DND-41 (cell line): ENCODE measurements around the gene AFF3.

Experiments
- ATAC-seq: fragments of 200-7000 bp; cut with Tn5 transposase; 3 replicates; pipeline ENCODE4 v1.9.1; 2021; ENCODE audit warnings: low read depth; ENCODE audit not compliant: insufficient read depth
- DNase-seq: peaks from one replicate; pipeline ENCODE4 v3.0.0-alpha.2; 2020
- H2AFZ ChIP-seq: 2 replicates; pipeline ENCODE4 v1.6.0; 2012; ENCODE audit warnings: low read depth, low read length
- H3K27ac ChIP-seq: 2 replicates; pipeline ENCODE4 v1.5.1; 2012; ENCODE audit warnings: low read length, inconsistent platforms
- H3K27me3 ChIP-seq: fragments of 200-600 bp; sonication (generic); 2 replicates; pipeline ENCODE4 v1.6.0; 2012; ENCODE audit warnings: low read length, mild to moderate bottlenecking, inconsistent platforms; ENCODE audit not compliant: insufficient read depth, poor library complexity
- H3K36me3 ChIP-seq: 2 replicates; pipeline ENCODE4 v1.5.1; 2012; ENCODE audit warnings: low read length, inconsistent platforms; ENCODE audit not compliant: insufficient read depth
- H3K4me1 ChIP-seq: 2 replicates; pipeline ENCODE4 v1.5.1; 2012; ENCODE audit warnings: mild to moderate bottlenecking, low read length; ENCODE audit not compliant: insufficient read depth
- H3K4me2 ChIP-seq: 2 replicates; pipeline ENCODE4 v1.6.0; 2012; ENCODE audit warnings: mild to moderate bottlenecking, moderate library complexity, low read length, inconsistent platforms; ENCODE audit not compliant: insufficient read depth
- H3K4me3 ChIP-seq, 2 experiments: fragments of 200-600 bp in 1 of 2; shearing (Covaris generic) in 1 of 2; 2 replicates each; pipeline ENCODE4 v1.5.1; 2012 to 2016; ENCODE audit warnings: inconsistent platforms in 2 of 2, low read length in 2 of 2, mild to moderate bottlenecking in 2 of 2, low read depth in 1 of 2, moderate library complexity in 1 of 2
- H3K79me2 ChIP-seq: 2 replicates; pipeline ENCODE4 v1.6.0; 2012; ENCODE audit warnings: low read length, inconsistent platforms; ENCODE audit not compliant: insufficient read depth
- H3K9ac ChIP-seq: 2 replicates; pipeline ENCODE4 v1.6.0; 2012; ENCODE audit warnings: low read depth, mild to moderate bottlenecking, inconsistent platforms, low read length, moderate library complexity
- H3K9me3 ChIP-seq: 2 replicates; pipeline ENCODE4 v1.5.1; 2012; ENCODE audit warnings: low read length, moderate library complexity, mild to moderate bottlenecking, inconsistent platforms; ENCODE audit not compliant: insufficient read depth, severe bottlenecking
- H4K20me1 ChIP-seq: 2 replicates; pipeline ENCODE4 v1.6.0; 2012; ENCODE audit warnings: low read length; ENCODE audit not compliant: insufficient read depth
- CTCF ChIP-seq: IDR thresholded peaks from 2 replicates; pipeline ENCODE4 v1.5.1; 2012; ENCODE audit warnings: borderline replicate concordance, low read length, moderate library complexity, mild to moderate bottlenecking; ENCODE audit not compliant: poor library complexity, severe bottlenecking; ENCODE audit errors: extremely low read depth
- EZH2 ChIP-seq: IDR thresholded peaks from 3 replicates; pipeline ENCODE4 v1.6.1; 2012; ENCODE audit warnings: borderline replicate concordance, low read depth, mild to moderate bottlenecking, moderate library complexity, low read length, inconsistent platforms; ENCODE audit not compliant: severe bottlenecking

Gene AFF3

GRCh38 chr2:99552529-99552928 lies 589.9 kb downstream of the AFF3 start:
- DNase-seq = no peak
- Histone ChIP-seq H3K79me2 (no peaks in the 10 kb centered on the region), H3K36me3 (peaks cover 39% of the 10 kb centered on the region), H3K9ac (no peak overlapping the region), H3K27ac (no peak overlapping the region), H3K4me3 (no peak overlapping the region), H3K4me2 (no peak overlapping the region), H4K20me1 (no peaks in the 10 kb centered on the region), H2AFZ (no peak overlapping the region), H3K9me3 (no peaks in the 10 kb centered on the region), H3K4me1 (no peaks in the 10 kb centered on the region), H3K27me3 (no peaks in the 10 kb centered on the region)
- TF ChIP-seq CTCF (no peak), EZH2 (no peak)
- no peak for ATAC-seq

DNA sequence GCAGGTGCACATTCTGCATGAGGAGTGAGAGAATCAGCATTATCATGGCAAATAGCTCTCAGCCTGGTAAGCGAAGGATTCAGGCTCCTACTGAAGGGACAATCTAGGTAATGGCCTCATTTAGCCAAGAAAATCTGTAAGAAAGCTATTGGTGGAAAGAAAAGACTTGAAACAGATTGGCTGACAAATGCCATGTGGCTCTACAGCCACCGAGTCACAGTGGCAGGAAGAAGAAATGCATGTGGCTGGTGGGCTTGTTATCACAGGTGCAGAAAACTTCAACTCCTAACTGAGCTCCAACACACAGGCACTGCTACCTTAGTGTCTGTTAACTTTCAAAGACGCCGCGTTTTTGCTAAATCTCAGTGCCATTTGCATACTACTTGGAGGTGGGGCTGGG lies 592.0 kb downstream of the AFF3 start:
- H3K4me1 ChIP-seq = no peaks in the 10 kb centered on the region
- no peak overlapping the region for H3K27ac ChIP-seq
- ATAC-seq (no peak), DNase-seq (no peak)
- no peaks in the 10 kb centered on the region for H3K79me2 ChIP-seq
- H3K9ac ChIP-seq = no peak overlapping the region
- no peak overlapping the region for H3K4me2 ChIP-seq
- H3K36me3 ChIP-seq = peaks cover 37% of the 10 kb centered on the region
- H3K27me3 ChIP-seq = no peaks in the 10 kb centered on the region
- H4K20me1 ChIP-seq = no peaks in the 10 kb centered on the region
- TF ChIP-seq EZH2 = no peak
- TF ChIP-seq CTCF = no peak
- H2AFZ ChIP-seq = no peak overlapping the region
- H3K4me3 ChIP-seq = no peak overlapping the region
- H3K9me3 ChIP-seq = no peaks in the 10 kb centered on the region

- no peak overlapping the region for H3K27ac ChIP-seq
- no peaks in the 10 kb centered on the region for H3K4me1 ChIP-seq
- no peaks in the 10 kb centered on the region for H3K9me3 ChIP-seq
- TF ChIP-seq CTCF (no peak), EZH2 (no peak)
- H3K36me3 ChIP-seq = peaks cover 8% of the 10 kb centered on the region; the same call in 1 of the 2 replicates
- no peaks in the 10 kb centered on the region for H3K27me3 ChIP-seq
- no peak for DNase-seq
- no peaks in the 10 kb centered on the region for H4K20me1 ChIP-seq
- no peak overlapping the region for H3K9ac ChIP-seq
- no peak for ATAC-seq
- H3K4me2 ChIP-seq = no peak overlapping the region
- no peak overlapping the region for H2AFZ ChIP-seq
- H3K4me3 ChIP-seq = no peak overlapping the region
- H3K79me2 ChIP-seq = no peaks in the 10 kb centered on the region
Measured at GRCh38 chr2:99545604-99546003, 596.8 kb downstream of the AFF3 start.

- Histone ChIP-seq H3K4me1 (no peaks in the 10 kb centered on the region), H4K20me1 (no peaks in the 10 kb centered on the region), H3K9ac (no peak overlapping the region), H3K27ac (no peak overlapping the region), H3K9me3 (no peaks in the 10 kb centered on the region), H3K27me3 (no peaks in the 10 kb centered on the region), H2AFZ (no peak overlapping the region), H3K79me2 (no peaks in the 10 kb centered on the region), H3K4me3 (no peak overlapping the region), H3K36me3 (peaks cover 3% of the 10 kb centered on the region; the same call in 1 of the 2 replicates), H3K4me2 (no peak overlapping the region)
- ATAC-seq (no peak), DNase-seq (no peak)
- TF ChIP-seq CTCF (no peak), EZH2 (no peak)
Measured at GRCh38 chr2:99545066-99545465, 597.3 kb downstream of the AFF3 start.
